GM19372 (cell line): ENCODE data around the gene UBQLN4.
"Not testable (repeated sequence)": the region's sequence is repeated elsewhere in the genome, so short reads cannot be mapped to it uniquely, and the experiment has no call there.

ENCODE experiments used
- ATAC-seq: cut with Tn5 transposase; IDR thresholded peaks from one replicate; pipeline ENCODE4 v1.9.1; 2021; ENCODE audit warnings: mild to moderate bottlenecking, low read depth, moderate library complexity; ENCODE audit not compliant: unreplicated experiment

UBQLN4 gene

GRCh38 chr1:156062189-156062588, 8.6 kb upstream of the UBQLN4 start:
- ATAC-seq = no peak

GRCh38 chr1:156060937-156061636, 7.5 kb upstream of the UBQLN4 start, which contains the start of gene RAB25:
Gene RAB25, plus strand, starts transcription at chr1:156061160. Its CDS starts 241 bp downstream, at chr1:156061401.
- ATAC-seq = no peak

GRCh38 chr1:156056326-156056849, 2.8 kb upstream of the UBQLN4 start:
- ATAC-seq = no peak

- ATAC-seq = no peak
These were observed 1.9 kb upstream of the UBQLN4 start for GRCh38 chr1:156055281-156056048.

GRCh38 chr1:156054500-156055280, 1.1 kb upstream of the UBQLN4 start, which contains the start of gene LAMTOR2:
Gene LAMTOR2, plus strand, starts transcription at chr1:156054782. Its CDS starts 108 bp downstream, at chr1:156054890.
- peak; percentile 52 for ATAC-seq

- no peak for ATAC-seq
These were observed 483 bp downstream of the UBQLN4 start for GRCh38 chr1:156052862-156053767.

GRCh38 chr1:156051011-156051725, 2.4 kb downstream of the UBQLN4 start:
- no peak for ATAC-seq

- no peak for ATAC-seq
These were observed 3.2 kb downstream of the UBQLN4 start for GRCh38 chr1:156050376-156050775.

GRCh38 chr1:156048663-156049258, 4.8 kb downstream of the UBQLN4 start:
- no peak for ATAC-seq

GRCh38 chr1:156045076-156045475, 8.5 kb downstream of the UBQLN4 start:
- no peak for ATAC-seq

- no peak for ATAC-seq
These were observed 10.8 kb downstream of the UBQLN4 start for GRCh38 chr1:156042828-156043227.

- not testable (repeated sequence) for ATAC-seq
These were observed 18.6 kb downstream of the UBQLN4 start for GRCh38 chr1:156034991-156035390.

- no peak for ATAC-seq
These were observed 20.6 kb downstream of the UBQLN4 start for GRCh38 chr1:156033011-156033410.

- no peak for ATAC-seq
These were observed 27.0 kb downstream of the UBQLN4 start for GRCh38 chr1:156026588-156026987.

- ATAC-seq = no peak
These were observed 27.7 kb downstream of the UBQLN4 start for GRCh38 chr1:156025876-156026275.

- ATAC-seq = no peak
These were observed 28.8 kb downstream of the UBQLN4 start for GRCh38 chr1:156024801-156025200.

- ATAC-seq = no peak
These were observed 31.6 kb downstream of the UBQLN4 start for GRCh38 chr1:156021954-156022353.

GRCh38 chr1:156021093-156021428, 32.5 kb downstream of the UBQLN4 start:
- ATAC-seq = no peak
